ENCODE results near the gene MGAT4D. TPM values are rescaled to one million over a fixed set of nuclear protein-coding genes. Genes with fewer than 3 reads are reported as not detected.
A peak's percentile ranks its signal among the peaks of the same experiment; 100 is the strongest.
"Not testable (repeated sequence)": the region's sequence is repeated elsewhere in the genome, so short reads cannot be mapped to it uniquely, and the experiment has no call there.

Gene MGAT4D
- total and polyA plus RNA-seq, 12 donors, result not detected

DNA sequence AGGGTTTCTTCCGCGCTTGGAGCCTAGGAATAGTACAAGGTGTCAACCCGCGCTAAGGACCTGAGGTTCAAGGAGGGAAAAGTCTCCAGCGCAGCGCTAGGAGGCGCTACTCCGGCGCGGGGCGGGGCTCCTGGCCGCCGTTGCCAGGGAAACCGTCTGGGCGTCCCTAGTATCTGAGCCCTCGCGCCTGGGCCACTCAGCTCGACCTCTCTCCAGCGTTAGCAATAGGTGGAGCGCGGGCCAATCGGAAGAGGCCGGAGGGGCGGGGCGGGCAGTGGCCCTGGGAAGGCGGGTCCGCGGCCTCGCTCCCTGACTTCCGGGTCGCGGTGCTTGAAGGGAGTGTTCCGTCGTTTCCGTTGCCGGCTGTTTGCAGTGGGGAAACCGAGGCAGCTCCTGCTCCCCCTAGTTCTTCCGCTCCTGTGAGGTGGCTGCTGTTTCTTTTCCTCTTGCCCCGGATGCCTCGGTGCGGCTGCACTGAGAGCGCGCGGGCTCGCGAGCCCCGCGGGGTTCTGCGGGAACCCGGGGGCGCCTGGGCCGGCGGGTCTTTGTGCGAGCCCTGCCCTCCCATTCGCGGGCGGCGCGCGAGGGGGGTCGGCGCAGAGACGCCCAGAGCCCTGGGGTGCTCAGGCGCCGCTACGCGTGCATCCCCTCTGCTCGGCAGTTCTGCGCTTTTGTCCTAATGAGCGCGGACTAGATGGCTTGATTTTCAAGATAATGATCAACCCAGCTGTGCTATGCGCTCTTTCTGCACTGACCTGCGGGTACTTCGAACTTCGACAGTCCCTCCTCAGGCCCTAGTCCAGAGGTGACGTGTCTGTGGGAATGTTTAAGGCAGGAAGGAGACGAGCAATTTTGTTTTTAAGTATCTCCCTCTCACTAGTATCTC, 26.0 kb upstream of the MGAT4D start, which contains the start of gene ELMOD2:
ELMOD2 (plus strand) TSS at position 312 of the 886 bp plus-strand sequence. CDS start 1,261 bp downstream, outside the sequence.
- Histone ChIP-seq H3K27me3 (no peaks in the 10 kb centered on the region), H3K27ac (peak within 1 kb of the TSS; percentile 38 to 94 (median 87)), H3K4me3 (peak within 1 kb of the TSS; percentile 66 to 98 (median 86)), H3K36me3 (peaks cover 0 to 21% (median 10%) of the 10 kb centered on the region in 9 donors), H3K9me3 (peaks cover 0 to 6% (median 0%) of the 10 kb centered on the region in 11 donors), H3K4me1 (peaks cover 0 to 40% (median 18%) of the 10 kb centered on the region in 9 donors)
- intact Hi-C loops (cut with DNase I), result loop anchor here in 7 of 10 donors (2.0 to 10.0 kb wide), 12 partner anchors 81 to 331 kb away; partner anchors contain the start of genes CLGN (in 3 of the 7), SCOC (in 3 of the 7) and TBC1D9 (in 2 of the 7)
- 0 to 1% methylated on average over 77 of the region's 77 CpGs for WGBS, 2 donors
- DNase-seq, result peak; percentile 99
- peak; percentile 100 for ATAC-seq
- TF ChIP-seq, protein P1, sequence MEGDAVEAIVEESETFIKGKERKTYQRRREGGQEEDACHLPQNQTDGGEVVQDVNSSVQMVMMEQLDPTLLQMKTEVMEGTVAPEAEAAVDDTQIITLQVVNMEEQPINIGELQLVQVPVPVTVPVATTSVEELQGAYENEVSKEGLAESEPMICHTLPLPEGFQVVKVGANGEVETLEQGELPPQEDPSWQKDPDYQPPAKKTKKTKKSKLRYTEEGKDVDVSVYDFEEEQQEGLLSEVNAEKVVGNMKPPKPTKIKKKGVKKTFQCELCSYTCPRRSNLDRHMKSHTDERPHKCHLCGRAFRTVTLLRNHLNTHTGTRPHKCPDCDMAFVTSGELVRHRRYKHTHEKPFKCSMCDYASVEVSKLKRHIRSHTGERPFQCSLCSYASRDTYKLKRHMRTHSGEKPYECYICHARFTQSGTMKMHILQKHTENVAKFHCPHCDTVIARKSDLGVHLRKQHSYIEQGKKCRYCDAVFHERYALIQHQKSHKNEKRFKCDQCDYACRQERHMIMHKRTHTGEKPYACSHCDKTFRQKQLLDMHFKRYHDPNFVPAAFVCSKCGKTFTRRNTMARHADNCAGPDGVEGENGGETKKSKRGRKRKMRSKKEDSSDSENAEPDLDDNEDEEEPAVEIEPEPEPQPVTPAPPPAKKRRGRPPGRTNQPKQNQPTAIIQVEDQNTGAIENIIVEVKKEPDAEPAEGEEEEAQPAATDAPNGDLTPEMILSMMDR (IDR thresholded peaks at IDR 0.05), result peak; percentile 82 to 99 (median 94)

DNA sequence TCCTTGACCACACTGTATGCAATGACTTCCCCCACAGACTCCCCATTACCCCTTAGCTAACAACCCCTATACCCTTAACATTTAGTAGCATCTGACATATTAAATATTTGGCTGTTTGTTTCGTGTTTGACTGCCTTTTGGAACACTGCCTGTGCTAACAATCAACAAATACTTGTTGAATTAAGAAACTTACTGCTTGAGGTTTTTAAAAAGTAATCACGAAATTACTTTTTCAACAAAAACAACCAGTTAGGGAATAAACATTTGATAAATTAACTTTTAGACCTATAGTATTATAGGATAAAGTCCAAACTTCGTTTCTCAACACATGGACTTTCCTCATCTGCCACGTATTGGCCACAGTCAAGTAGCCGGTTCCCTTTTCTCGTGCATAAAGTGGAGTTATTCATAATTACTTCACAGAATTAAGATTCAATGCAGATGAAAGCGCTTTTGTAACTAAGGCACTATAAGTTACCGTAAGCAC, 25.3 kb upstream of the MGAT4D start:
- WGBS, 2 donors, result 14 to 15% methylated on average over 8 of the region's 8 CpGs
- Histone ChIP-seq H3K36me3 (peaks cover 0 to 15% (median 10%) of the 10 kb centered on the region in 9 donors), H3K4me1 (peaks cover 0 to 35% (median 14%) of the 10 kb centered on the region in 9 donors), H3K9me3 (peaks cover 0 to 6% (median 0%) of the 10 kb centered on the region in 11 donors), H3K27me3 (no peaks in the 10 kb centered on the region), H3K4me3 (peak overlapping the region in 9 of 10 donors; percentile 66 to 98 (median 84)), H3K27ac (peak overlapping the region in 7 of 10 donors; percentile 43 to 94 (median 87))
- TF ChIP-seq, protein P1 (IDR thresholded peaks at IDR 0.05), result no peak
- ATAC-seq (peak in 4 of 8 donors; percentile 1 to 22 (median 6)), DNase-seq (no peak)
- intact Hi-C loops (cut with DNase I), result loop anchor here in 7 of 10 donors (2.0 to 10.0 kb wide), 11 partner anchors 81 to 331 kb away; partner anchors contain the start of genes CLGN (in 3 of the 7), SCOC (in 3 of the 7) and TBC1D9 (in 2 of the 7)

DNA sequence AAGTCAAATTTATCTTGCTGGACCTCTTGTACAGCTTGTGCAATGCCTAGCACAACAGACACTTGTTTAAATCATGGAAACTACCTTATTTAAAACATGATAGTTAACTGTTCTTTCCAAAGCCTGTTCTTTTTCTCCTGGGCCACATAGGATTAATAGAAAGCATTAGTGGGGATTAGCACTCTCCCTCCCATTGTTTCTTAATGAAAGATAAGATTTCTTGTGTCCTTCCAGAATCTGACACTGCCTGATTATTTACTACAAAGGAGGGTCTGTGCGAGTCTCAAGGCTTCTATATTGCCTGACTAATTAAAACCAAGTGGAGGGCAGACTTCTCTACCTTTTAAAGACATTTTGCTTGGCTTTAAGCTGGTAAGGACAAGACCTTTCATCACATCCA, 17.3 kb upstream of the MGAT4D start:
- H3K27me3 ChIP-seq, result no peaks in the 10 kb centered on the region

DNA sequence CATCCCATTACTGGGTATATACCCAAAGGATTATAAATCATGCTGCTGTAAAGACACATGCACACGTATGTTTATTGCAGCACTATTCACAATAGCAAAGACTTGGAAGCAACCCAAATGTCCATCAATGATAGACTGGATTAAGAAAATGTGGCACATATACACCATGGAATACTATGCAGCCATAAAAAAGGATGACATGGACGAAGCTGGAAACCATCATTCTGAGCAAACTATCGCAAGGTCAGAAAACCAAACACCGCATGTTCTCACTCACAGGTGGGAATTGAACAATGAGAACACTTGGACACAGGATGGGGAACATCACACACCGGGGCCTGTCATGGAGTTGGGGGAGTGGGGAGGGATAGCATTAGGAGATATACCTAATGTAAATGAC, 15.7 kb upstream of the MGAT4D start:
- ATAC-seq; H3K9me3 ChIP-seq; H3K27me3 ChIP-seq; H3K36me3 ChIP-seq; intact Hi-C loops (cut with DNase I); DNase-seq; H3K4me3 ChIP-seq; H3K27ac ChIP-seq; H3K4me1 ChIP-seq: not testable (repeated sequence)
- 96 to 97% methylated on average over 5 of the region's 5 CpGs for WGBS, 2 donors

More for the DNA sequence above, 17.3 kb upstream of the MGAT4D start:
- DNase-seq (no peak), ATAC-seq (no peak)
- Histone ChIP-seq H3K36me3 (no peaks in the 10 kb centered on the region), H3K27ac (no peak overlapping the region), H3K4me3 (no peak overlapping the region), H3K9me3 (peaks cover 0 to 3% (median 0%) of the 10 kb centered on the region in 11 donors), H3K4me1 (no peaks in the 10 kb centered on the region)
- TF ChIP-seq, protein P1 (IDR thresholded peaks at IDR 0.05), result no peak
- WGBS, 2 donors, result 42 to 43% methylated on average over 1 of the region's 1 CpG
- intact Hi-C loops (cut with DNase I), result no loop called here
